ENCODE measurements around the gene MTMR11. TPM values are rescaled to one million over a fixed set of nuclear protein-coding genes. Genes with fewer than 3 reads are reported as not detected.

The MTMR11 gene
- total RNA-seq, 1 experiment from 2014 or later, result 3.9 TPM

- no peak overlapping the region for H2AK5ac ChIP-seq (ENCODE audit: insufficient read length, low read length)
- H2BK15ac ChIP-seq (ENCODE audit: low read depth, low read length), result no peak overlapping the region
- Mint-ChIP-seq H3K36me3 (ENCODE audit: insufficient read depth in 1 of 3, low read depth in 3 of 3) (peaks cover 31 to 70% (median 52%) of the 10 kb centered on the region in 3 experiments), H3K27me3 (ENCODE audit: low read depth) (no peaks in the 10 kb centered on the region), H3K4me3 (no peak overlapping the region), H3K9me3 (peaks cover 3 to 8% of the 10 kb centered on the region in 2 experiments; a peak in 2 of 5 replicates), H3K4me1 (peaks cover 0 to 7% of the 10 kb centered on the region in 2 experiments; a peak in 2 of 4 replicates), H3K27ac (peak overlapping the region in 2 of 3 experiments; percentile 48 to 76; a peak in 4 of 7 replicates)
- H3K4me2 ChIP-seq (ENCODE audit: insufficient read depth, insufficient read length, low read length), result no peak overlapping the region
- H3K9me3 ChIP-seq (ENCODE audit: control insufficient read depth, low read depth, low read length), result no peaks in the 10 kb centered on the region
- no peak overlapping the region for H3K23ac ChIP-seq (ENCODE audit: insufficient read length, low read depth, low read length)
- H3K27me3 ChIP-seq (ENCODE audit: insufficient read depth, low read length), result no peaks in the 10 kb centered on the region
- no peak overlapping the region for H2AFZ ChIP-seq (ENCODE audit: low read length)
- H3K9ac ChIP-seq (ENCODE audit: extremely low read depth, insufficient read length, low read length), result no peak overlapping the region
- H3K79me1 ChIP-seq (ENCODE audit: insufficient read depth, low read depth, low read length, poor library complexity, severe bottlenecking), result no peaks in the 10 kb centered on the region
- H4K8ac ChIP-seq (replicated peaks; ENCODE audit: insufficient read length, low read depth, low read length), result no peak overlapping the region
- H4K5ac ChIP-seq (ENCODE audit: insufficient read length, low read depth, low read length), result no peak overlapping the region
- TF ChIP-seq CTCF (conservative IDR thresholded peaks at IDR 0.05), result no peak
- H2BK5ac ChIP-seq (ENCODE audit: insufficient read length, low read length), result no peak overlapping the region
- H4K20me1 ChIP-seq (ENCODE audit: control insufficient read depth, insufficient read depth, insufficient read length), result no peaks in the 10 kb centered on the region
- no peak for DNase-seq
- WGBS (ENCODE audit: extremely low coverage, insufficient read length, low lambda C conversion rate), result no CpG with 5 or more reads among the region's 6 CpGs
- no peak overlapping the region for H2BK20ac ChIP-seq (ENCODE audit: low read depth, low read length, poor library complexity, severe bottlenecking)
- H3K23me2 ChIP-seq (ENCODE audit: insufficient read length, low read depth, low read length, poor library complexity, severe bottlenecking), result no peaks in the 10 kb centered on the region
- H3K27ac ChIP-seq (ENCODE audit: insufficient read length, low read depth, low read length), result no peak overlapping the region
- no peak overlapping the region for H3K4ac ChIP-seq (ENCODE audit: low read depth, low read length)
- H3T11ph ChIP-seq (ENCODE audit: low read length), result no peak overlapping the region
- H3K56ac ChIP-seq (ENCODE audit: insufficient read length, low read depth, low read length), result no peak overlapping the region
- no peak overlapping the region for H3K18ac ChIP-seq (ENCODE audit: insufficient read length, low read depth, low read length)
- no peaks in the 10 kb centered on the region for H3K79me2 ChIP-seq (ENCODE audit: insufficient read depth, low read length)
- H2BK12ac ChIP-seq (ENCODE audit: insufficient read length, low read depth, low read length), result no peak overlapping the region
- no peaks in the 10 kb centered on the region for H3K4me1 ChIP-seq (ENCODE audit: insufficient read depth, low read length)
- H3K14ac ChIP-seq (ENCODE audit: insufficient read depth, low read length), result no peak overlapping the region
- no peak overlapping the region for H4K91ac ChIP-seq (ENCODE audit: insufficient read length, low read depth, low read length)
- H2BK120ac ChIP-seq (ENCODE audit: low read depth, low read length, poor library complexity, severe bottlenecking), result no peak overlapping the region
Measured at GRCh38 chr1:149949911-149950310, 13.2 kb upstream of the MTMR11 start.

Data from H9 (cell line).